Measurements from ENCODE around the gene PHF24. TPM values are rescaled to one million over a fixed set of nuclear protein-coding genes. Genes with fewer than 3 reads are reported as not detected.
A peak's percentile ranks its signal among the peaks of the same experiment; 100 is the strongest.

The PHF24 gene
- total RNA-seq, 1 experiment from 2014 or later: 0.47 TPM

GRCh38 chr9:34989946-34990635 is 32.0 kb downstream of the PHF24 start:
- ChIA-PET CTCF (interaction anchor here (0.6 to 2.6 kb wide), 4 partner anchors 82 to 349 kb away, joined by 3 to 14 read pairs (median 3); partner anchors contain the start of gene VCP), RAD21 (ENCODE audit: low non-redundant PET in 1 of 2, low total read pairs in 2 of 2, uncharacterized antibody in 2 of 2, unreplicated experiment in 2 of 2) (interaction anchor here in 1 of 2 experiments (1.3 kb wide), 1 partner anchor 91 kb away, joined by 7 read pairs; no protein-coding TSS in a partner anchor), POLR2A (no interaction called here)
- Histone ChIP-seq H3K9me2 (ENCODE audit: insufficient read depth) (no peaks in the 10 kb centered on the region), H3K27ac (ENCODE audit: low read depth, low read length) (no peak overlapping the region; the same call in 1 of the 2 replicates), H3K9ac (ENCODE audit: low read length) (peak overlapping the region; percentile 69), H3K79me2 (ENCODE audit: insufficient read depth, low read length) (no peaks in the 10 kb centered on the region), H3K4me2 (ENCODE audit: low read length) (peak overlapping the region; percentile 94), H3K27me3 (ENCODE audit: insufficient read depth, low read length) (no peaks in the 10 kb centered on the region), H3K9me3 (ENCODE audit: control insufficient read depth in 1 of 2, insufficient read depth in 1 of 2, low read depth in 1 of 2, low read length in 2 of 2) (no peaks in the 10 kb centered on the region), H4K20me1 (ENCODE audit: insufficient read depth) (no peaks in the 10 kb centered on the region), H3K4me1 (ENCODE audit: control insufficient read depth in 1 of 2, insufficient read depth in 2 of 2, low read length in 2 of 2) (peaks cover 21 to 61% of the 10 kb centered on the region in 2 experiments), H2AFZ (ENCODE audit: low read depth, low read length, poor library complexity, severe bottlenecking) (no peak overlapping the region), H3K4me3 (replicated peaks in 1 of 2; ENCODE audit: low read depth in 1 of 2, low read length in 2 of 2) (peak overlapping the region; percentile 64 to 73), H3K36me3 (ENCODE audit: control insufficient read depth in 1 of 2, insufficient read depth in 2 of 2, low read length in 2 of 2) (no peaks in the 10 kb centered on the region)
- intact Hi-C loops (cut with micrococcal nuclease): loop anchor here (5.0 to 10.0 kb wide), 3 partner anchors 107 to 485 kb away; partner anchors contain the start of gene PIGO
- no peak for TF ChIP-seq SP1 (IDR thresholded peaks at IDR 0.05; ENCODE audit: low read depth)
- no peak for TF ChIP-seq ZBTB33 (IDR thresholded peaks at IDR 0.05; ENCODE audit: extremely low read depth, insufficient replicate concordance, low read length)
- TF ChIP-seq ZFX (IDR thresholded peaks at IDR 0.05): no peak
- no peak for TF ChIP-seq YY1 (IDR thresholded peaks at IDR 0.05; ENCODE audit: extremely low read depth, insufficient replicate concordance, low read depth, low read length)
- no peak for TF ChIP-seq ELF1 (IDR thresholded peaks at IDR 0.05; ENCODE audit: borderline replicate concordance, low read depth)
- no peak for TF ChIP-seq POLR2AphosphoS5 (IDR thresholded peaks at IDR 0.05; ENCODE audit: low read depth, low read length)
- TF ChIP-seq CBX3 (IDR thresholded peaks at IDR 0.05; ENCODE audit: low read depth): no peak
- no peak for TF ChIP-seq TCF7L2 (IDR thresholded peaks at IDR 0.05; ENCODE audit: borderline replicate concordance, extremely low read depth, insufficient read depth, insufficient read length)
- TF ChIP-seq REST (IDR thresholded peaks at IDR 0.05; ENCODE audit: low read depth): no peak
- TF ChIP-seq EGR1 (IDR thresholded peaks at IDR 0.05; ENCODE audit: low read depth): no peak
- no peak for TF ChIP-seq MAX (IDR thresholded peaks at IDR 0.05)
- TF ChIP-seq ATF3 (IDR thresholded peaks at IDR 0.05): no peak
- no peak for TF ChIP-seq CTCF (IDR thresholded peaks at IDR 0.05 in 2 of 3, conservative IDR thresholded peaks at IDR 0.05 in 1 of 3; ENCODE audit: borderline replicate concordance in 1 of 3, insufficient read depth in 1 of 3, low read depth in 2 of 3, low read length in 2 of 3)
- no TSS peak for BruUV-seq (replicated peaks)
- ATAC-seq (0 out of 2 replicates have a peak, but pooled peaks have one; percentile 8), DNase-seq (ENCODE audit: low read depth, low spot score) (no peak)
